Kidney (tissue), 14 donors: ENCODE measurements around the gene FYCO1. TPM values are rescaled to one million over a fixed set of nuclear protein-coding genes. Genes with fewer than 3 reads are reported as not detected.

Source experiments
- DNase-seq, 5 donors: peaks; one replicate each; pipeline ENCODE4 v3.0.0-alpha.2; 2013 to 2020
- FAIRE-seq: peaks from 2 replicates; lab custom pipeline; 2012; peaks lifted over from hg19 to GRCh38; lab: Jason Lieb, UNC
- H3K27ac ChIP-seq, 2 donors: one replicate each; pipeline ENCODE4 v1.7.0; 2013; ENCODE audit warnings: low read depth in 2 of 2, low read length in 2 of 2, inconsistent platforms in 1 of 2
- H3K27me3 ChIP-seq: one replicate; pipeline ENCODE4 v1.7.1; 2013; ENCODE audit warnings: low read length, inconsistent platforms; ENCODE audit not compliant: control insufficient read depth, insufficient read depth
- H3K36me3 ChIP-seq, 3 donors: one replicate each; pipeline versions ENCODE4 v1.7.0 to v1.7.1; 2013; ENCODE audit warnings: low read length in 3 of 3, control low read depth in 1 of 3, inconsistent platforms in 1 of 3; ENCODE audit not compliant: insufficient read depth in 3 of 3, control insufficient read depth in 2 of 3
- H3K4me1 ChIP-seq, 3 donors: one replicate each; pipeline versions ENCODE4 v1.7.0 to v1.7.1; 2013; ENCODE audit warnings: low read length in 3 of 3, inconsistent platforms in 1 of 3, low read depth in 1 of 3; ENCODE audit not compliant: control insufficient read depth in 2 of 3, insufficient read depth in 2 of 3
- H3K4me3 ChIP-seq, 3 donors: one replicate each; pipeline versions ENCODE4 v1.7.0 to v1.8.1; 2013; ENCODE audit warnings: low read length in 3 of 3, control low read depth in 1 of 3, inconsistent platforms in 1 of 3
- H3K9ac ChIP-seq, 3 donors: one replicate each; pipeline versions ENCODE4 v1.7.0 to v1.7.1; 2013; ENCODE audit warnings: low read length in 3 of 3, control low read depth in 1 of 3, inconsistent platforms in 1 of 3
- H3K9me3 ChIP-seq, 3 donors: one replicate each; pipeline versions ENCODE4 v1.7.0 to v1.7.1; 2013; ENCODE audit warnings: low read length in 3 of 3, control low read depth in 1 of 3, inconsistent platforms in 1 of 3; ENCODE audit not compliant: control insufficient read depth in 2 of 3, insufficient read depth in 1 of 3
- CTCF ChIP-seq: IDR thresholded peaks from 3 replicates; pipeline ENCODE4 v1.5.1; 2012; ENCODE audit warnings: mild to moderate bottlenecking, moderate library complexity, borderline replicate concordance; ENCODE audit not compliant: insufficient read depth; ENCODE audit errors: extremely low read depth
- intact Hi-C: fragments of 100-400 bp; cut with DNase I; formaldehyde crosslinking; loops from one replicate; pipeline ENCODE4 v1.11.1; 2022
- polyA plus RNA-seq: library from polyadenylated mRNA; stranded (reverse); fragments of 350-450 nt; fragmentation: Illumina TruSeq; extraction: RNeasy Lipid Tissue Mini Kit (QIAGEN cat#74804); gene quantifications from one replicate; pipeline ENCODE4 v1.2.3, GENCODE V29; 2014; ENCODE audit warnings: low read depth, low replicate concordance; ENCODE audit not compliant: insufficient read depth
- total RNA-seq: library from RNA; stranded (reverse); fragmentation: NEBNext Ultra II Directional; extraction: Animal tissue kit (Norgen Biotek cat#: 25700); gene quantifications from one replicate; pipeline ENCODE4 v1.2.1, GENCODE V29; 2021
- donor health status: control.
- donor health status: control.
- donor health status: control.
- donor health status: control.
- donor health status: control.
- donor health status: DM: yes; HTN: yes; CAD: no.
- donor health status: Normal renal cell carcinoma (clear cell type).

FYCO1 gene
- total and polyA plus RNA-seq, 2 donors from 2014 or later, result 11.1 to 39.1 TPM

- no peaks in the 10 kb centered on the region for H3K9me3 ChIP-seq
- no peak overlapping the region for H3K9ac ChIP-seq
- intact Hi-C loops, result no loop called here
- no peak overlapping the region for H3K4me3 ChIP-seq
- no peak for TF ChIP-seq CTCF
- DNase-seq (no peak), FAIRE-seq (no peak)
- no peaks in the 10 kb centered on the region for H3K27me3 ChIP-seq
- H3K4me1 ChIP-seq, result no peaks in the 10 kb centered on the region
- no peak overlapping the region for H3K27ac ChIP-seq
- no peaks in the 10 kb centered on the region for H3K36me3 ChIP-seq
Observed at GRCh38 chr3:45868650-45869049, 127.0 kb downstream of the FYCO1 start.

GRCh38 chr3:45868213-45868612 is 127.4 kb downstream of the FYCO1 start:
- intact Hi-C loops, result no loop called here
- H3K27me3 ChIP-seq, result no peaks in the 10 kb centered on the region
- no peak for TF ChIP-seq CTCF
- no peaks in the 10 kb centered on the region for H3K4me1 ChIP-seq
- H3K9ac ChIP-seq, result no peak overlapping the region
- no peak overlapping the region for H3K4me3 ChIP-seq
- no peak overlapping the region for H3K27ac ChIP-seq
- DNase-seq (no peak), FAIRE-seq (no peak)
- no peaks in the 10 kb centered on the region for H3K9me3 ChIP-seq
- no peaks in the 10 kb centered on the region for H3K36me3 ChIP-seq

Other genes starting within 250 kb of the FYCO1 start
- 35.2 TPM for gene SLC6A20, start 199.3 kb downstream of the FYCO1 start, total RNA-seq
- gene SLC6A20, start 199.3 kb downstream of the FYCO1 start, polyA plus RNA-seq, result 0.37 TPM
- gene LZTFL1, start 153.7 kb downstream of the FYCO1 start, total RNA-seq, result 30.9 TPM
- gene LZTFL1, start 153.7 kb downstream of the FYCO1 start, polyA plus RNA-seq, result 13.9 TPM
- gene CCR9, start 109.3 kb downstream of the FYCO1 start, total RNA-seq, result 0.22 TPM
- gene CCR9, start 109.3 kb downstream of the FYCO1 start, polyA plus RNA-seq, result 0.43 TPM
- 2.7 TPM for gene CXCR6, start 52.4 kb downstream of the FYCO1 start, total RNA-seq
- 0.39 TPM for gene CXCR6, start 52.4 kb downstream of the FYCO1 start, polyA plus RNA-seq
- gene XCR1, start 31.7 kb upstream of the FYCO1 start, total RNA-seq, result 1.4 TPM
- not detected for gene XCR1, start 31.7 kb upstream of the FYCO1 start, polyA plus RNA-seq
- 13.8 TPM for gene CCR1, start 212.5 kb upstream of the FYCO1 start, total RNA-seq
- 7.4 TPM for gene CCR1, start 212.5 kb upstream of the FYCO1 start, polyA plus RNA-seq
- gene CCR3, start 246.6 kb upstream of the FYCO1 start, total RNA-seq, result not detected
- not detected for gene CCR3, start 246.6 kb upstream of the FYCO1 start, polyA plus RNA-seq